Adipocyte (in vitro differentiated cells): ENCODE data around the gene DLG2.

Source experiments
- DNase-seq: peaks from one replicate; pipeline ENCODE4 v3.0.0-alpha.2; 2015; ENCODE audit warnings: low read depth
- H3K27me3 ChIP-seq: replicated peaks from 2 replicates; pipeline ENCODE4 v1.7.0; 2013; ENCODE audit warnings: mild to moderate bottlenecking, low read length, moderate library complexity; ENCODE audit not compliant: control insufficient read depth, insufficient read depth
- H3K36me3 ChIP-seq: 2 replicates; pipeline ENCODE4 v1.7.0; 2013; ENCODE audit warnings: low read length, mild to moderate bottlenecking, moderate library complexity; ENCODE audit not compliant: control insufficient read depth, insufficient read depth, severe bottlenecking
- H3K4me1 ChIP-seq: 2 replicates; pipeline ENCODE4 v1.7.0; 2013; ENCODE audit warnings: mild to moderate bottlenecking, low read length, moderate library complexity; ENCODE audit not compliant: control insufficient read depth, insufficient read depth
- H3K4me3 ChIP-seq: 2 replicates; pipeline ENCODE4 v1.7.0; 2013; ENCODE audit warnings: mild to moderate bottlenecking, low read length, moderate library complexity
- H3K9ac ChIP-seq: 2 replicates; pipeline ENCODE4 v1.7.0; 2013; ENCODE audit warnings: mild to moderate bottlenecking, low read length, moderate library complexity
- H3K9me3 ChIP-seq: 2 replicates; pipeline ENCODE4 v1.7.0; 2013; ENCODE audit warnings: mild to moderate bottlenecking, low read length, moderate library complexity; ENCODE audit not compliant: control insufficient read depth

The DLG2 gene

DNA sequence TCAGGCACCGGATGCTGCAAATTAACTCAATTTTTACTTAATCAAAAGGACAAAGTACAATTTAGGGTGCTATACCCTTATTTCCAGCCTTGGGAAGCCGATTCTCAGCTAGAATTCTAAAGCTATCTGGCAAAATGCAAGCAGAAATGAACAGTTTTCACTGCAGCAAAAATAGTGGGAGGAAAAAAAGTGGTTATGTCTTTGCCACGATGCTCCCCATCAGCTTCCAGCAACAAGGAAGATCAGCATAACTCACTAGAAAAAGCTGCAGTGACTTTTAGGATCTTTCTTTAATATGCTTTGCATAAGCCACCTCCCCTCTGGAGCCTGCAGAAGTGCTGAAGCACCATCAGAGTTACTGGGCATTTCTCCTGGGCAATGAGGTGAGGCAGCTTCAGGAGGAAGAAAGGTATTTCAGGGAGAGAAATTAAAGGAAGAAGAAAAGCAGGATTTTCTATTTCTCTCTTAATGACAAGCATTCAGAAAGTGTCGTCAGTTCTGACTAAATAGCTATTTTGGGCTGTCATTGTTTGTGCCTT lies 702.9 kb downstream of the DLG2 start:
- H3K9ac ChIP-seq, result no peak overlapping the region
- no peak overlapping the region for H3K4me3 ChIP-seq
- no peak for DNase-seq
- no peaks in the 10 kb centered on the region for H3K36me3 ChIP-seq
- H3K9me3 ChIP-seq, result peaks cover 4% of the 10 kb centered on the region
- peaks cover 11% of the 10 kb centered on the region for H3K4me1 ChIP-seq
- no peaks in the 10 kb centered on the region for H3K27me3 ChIP-seq

DNA sequence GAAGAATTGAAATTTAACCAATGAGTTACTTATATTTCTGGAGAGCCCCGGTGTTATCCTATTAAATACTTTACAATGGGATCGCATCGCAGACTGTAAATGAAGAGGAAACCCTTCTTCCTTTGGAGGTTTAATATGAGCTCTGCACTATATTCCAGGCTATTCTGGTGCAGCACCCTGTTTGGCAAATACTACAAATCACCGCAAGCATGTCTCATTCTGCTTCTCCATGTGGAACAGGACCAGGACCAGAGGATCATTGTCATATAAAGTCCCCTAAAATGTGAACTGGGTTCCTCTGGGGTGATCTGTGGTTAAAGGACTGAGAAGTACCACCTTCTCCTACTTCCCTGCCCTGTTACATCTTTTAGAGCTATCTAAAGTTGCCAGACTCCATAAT lies 703.7 kb downstream of the DLG2 start:
- DNase-seq, result no peak
- Histone ChIP-seq H3K4me3 (no peak overlapping the region), H3K9ac (no peak overlapping the region), H3K4me1 (peaks cover 11% of the 10 kb centered on the region), H3K27me3 (no peaks in the 10 kb centered on the region), H3K36me3 (no peaks in the 10 kb centered on the region), H3K9me3 (peaks cover 4% of the 10 kb centered on the region)

DNA sequence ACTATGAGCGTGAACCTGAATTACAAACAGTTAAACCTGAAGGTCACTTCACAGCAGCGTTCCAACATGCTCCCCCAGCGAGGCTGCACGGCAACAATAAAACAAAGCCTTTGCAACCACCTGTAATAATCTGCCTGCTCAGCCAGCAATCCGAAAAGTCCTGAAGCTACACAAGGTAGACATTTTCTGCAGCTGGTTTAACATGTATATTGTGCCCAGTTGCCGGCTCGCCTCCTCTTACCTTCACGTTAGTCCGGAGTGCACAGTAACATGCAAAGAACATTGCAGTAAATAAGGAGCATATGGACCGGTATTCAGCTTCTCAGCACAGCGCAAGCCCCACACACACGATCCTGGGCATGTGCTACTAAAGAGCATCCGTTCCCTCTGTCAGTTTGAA lies 704.3 kb downstream of the DLG2 start:
- peak overlapping the region; percentile 25 for H3K4me3 ChIP-seq

DNA sequence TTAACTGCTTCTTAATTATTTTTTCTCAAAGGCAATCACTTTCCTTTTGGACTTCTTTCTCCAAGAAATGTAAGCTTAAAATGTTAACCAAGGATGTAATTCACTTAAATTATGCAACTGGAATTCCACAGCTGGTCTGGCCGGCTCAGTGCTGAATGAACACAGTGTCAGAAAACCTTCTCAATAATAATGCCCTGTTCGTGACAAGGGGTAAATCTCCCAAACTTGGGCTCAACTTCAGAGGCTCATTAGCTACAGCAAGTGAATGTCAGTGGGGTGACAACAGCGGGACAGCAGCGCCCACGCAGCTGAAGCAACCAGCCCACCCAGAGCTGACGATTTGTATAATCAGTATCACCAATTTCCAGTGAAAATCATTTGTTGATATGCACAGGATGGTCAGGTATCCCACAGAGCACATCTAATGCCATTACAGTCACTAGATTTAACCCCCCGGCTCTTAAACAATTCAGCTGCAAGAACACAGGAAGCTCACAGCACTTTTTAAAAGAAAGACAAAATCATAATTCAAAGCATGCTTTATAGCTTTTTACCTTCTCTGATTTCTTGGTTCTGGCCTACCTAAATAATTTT lies 704.8 kb downstream of the DLG2 start:
- Histone ChIP-seq H3K9me3 (peaks cover 4% of the 10 kb centered on the region), H3K4me3 (peak overlapping the region; percentile 4), H3K9ac (no peak overlapping the region), H3K4me1 (peaks cover 11% of the 10 kb centered on the region), H3K27me3 (no peaks in the 10 kb centered on the region), H3K36me3 (no peaks in the 10 kb centered on the region)
- peak; percentile 57 for DNase-seq

More for the DNA sequence above, 704.3 kb downstream of the DLG2 start:
- H3K36me3 ChIP-seq, result no peaks in the 10 kb centered on the region
- DNase-seq, result no peak
- no peak overlapping the region for H3K9ac ChIP-seq
- H3K4me1 ChIP-seq, result peaks cover 11% of the 10 kb centered on the region
- H3K9me3 ChIP-seq, result peaks cover 4% of the 10 kb centered on the region
- no peaks in the 10 kb centered on the region for H3K27me3 ChIP-seq

DNA sequence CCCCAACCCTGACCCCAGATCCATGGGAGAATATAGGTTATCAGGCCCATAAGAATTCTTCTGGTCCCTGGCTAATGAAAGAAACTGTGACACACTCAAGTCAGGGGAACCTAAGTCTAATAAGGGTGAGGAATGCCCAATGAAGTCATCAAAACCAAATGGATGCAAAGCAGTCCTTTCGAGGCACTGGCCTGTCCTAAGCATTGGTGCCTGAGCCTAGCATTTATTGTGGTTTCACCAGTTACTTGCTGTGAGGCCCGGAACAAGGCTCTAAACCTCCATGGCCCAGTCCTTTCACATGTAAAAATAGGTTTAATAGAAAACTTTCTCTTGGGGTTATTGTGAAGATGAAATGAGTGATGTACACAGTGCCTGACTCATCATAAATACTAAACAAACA lies 712.6 kb downstream of the DLG2 start:
- no peak overlapping the region for H3K4me3 ChIP-seq
- no peaks in the 10 kb centered on the region for H3K27me3 ChIP-seq
- no peaks in the 10 kb centered on the region for H3K9me3 ChIP-seq
- no peak overlapping the region for H3K9ac ChIP-seq
- DNase-seq, result no peak
- no peaks in the 10 kb centered on the region for H3K4me1 ChIP-seq
- H3K36me3 ChIP-seq, result no peaks in the 10 kb centered on the region

DNA sequence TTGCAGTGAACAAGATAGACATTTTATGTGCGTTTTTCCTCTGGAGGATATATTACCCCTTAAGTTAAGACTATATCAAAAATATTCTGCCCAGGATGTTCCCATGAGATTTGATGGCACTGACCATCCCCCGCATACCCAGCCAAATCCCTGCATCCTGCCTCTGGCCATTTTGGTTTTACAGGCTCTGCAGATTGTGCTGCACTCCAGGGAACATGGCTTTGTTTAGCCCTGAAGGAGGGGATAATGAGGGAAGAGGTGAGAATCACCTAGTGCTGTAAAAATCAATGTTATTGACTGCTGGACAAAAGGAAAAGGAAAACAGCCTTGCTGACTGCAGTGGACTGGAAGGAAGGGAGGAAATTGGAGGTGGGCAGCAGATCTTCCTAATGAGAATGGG lies 717.4 kb downstream of the DLG2 start:
- Histone ChIP-seq H3K27me3 (no peaks in the 10 kb centered on the region), H3K36me3 (no peaks in the 10 kb centered on the region), H3K4me1 (peaks cover 7% of the 10 kb centered on the region), H3K4me3 (no peak overlapping the region), H3K9me3 (no peaks in the 10 kb centered on the region), H3K9ac (no peak overlapping the region)
- DNase-seq, result no peak

DNA sequence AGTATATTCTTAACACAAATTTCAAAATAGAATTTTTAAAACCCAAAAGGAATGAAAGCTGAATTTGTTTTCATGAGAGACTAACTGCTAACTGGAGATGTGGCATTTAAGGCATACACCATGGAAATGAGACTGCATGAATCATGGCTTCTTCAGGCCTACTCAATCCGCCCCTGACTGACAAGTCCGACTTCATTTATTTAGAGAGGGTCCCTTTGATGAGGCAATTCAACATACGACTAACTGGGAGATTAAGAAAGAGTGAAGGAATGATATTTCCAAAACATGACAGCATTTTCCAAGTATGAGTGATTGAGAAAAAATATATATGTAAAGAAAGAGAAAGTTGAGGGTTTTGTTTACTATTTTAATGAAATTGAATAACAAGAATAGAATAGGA lies 720.1 kb downstream of the DLG2 start:
- H3K36me3 ChIP-seq, result no peaks in the 10 kb centered on the region
- H3K9ac ChIP-seq, result no peak overlapping the region
- H3K9me3 ChIP-seq, result no peaks in the 10 kb centered on the region
- peak; percentile 82 for DNase-seq
- no peaks in the 10 kb centered on the region for H3K27me3 ChIP-seq
- H3K4me1 ChIP-seq, result peaks cover 13% of the 10 kb centered on the region
- no peak overlapping the region for H3K4me3 ChIP-seq

DNA sequence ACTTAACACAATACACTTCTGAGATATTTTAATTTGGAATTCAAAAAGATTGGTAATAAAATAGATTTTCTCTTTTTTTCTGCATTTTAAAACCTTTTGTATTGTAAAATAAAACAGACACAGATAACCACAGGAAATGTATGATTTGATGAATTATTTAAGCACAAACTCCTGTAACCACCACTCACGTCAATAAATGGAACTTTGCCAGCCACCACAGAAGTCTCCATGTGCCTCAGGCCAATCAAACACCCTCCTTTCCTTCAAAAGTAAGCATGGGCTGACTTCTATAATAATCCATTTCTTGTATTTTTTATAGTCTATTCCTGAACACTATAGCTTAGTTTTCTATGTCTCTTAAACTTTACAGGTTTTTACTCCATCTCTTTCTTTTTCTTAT lies 721.7 kb downstream of the DLG2 start:
- H3K36me3 ChIP-seq, result no peaks in the 10 kb centered on the region
- no peak overlapping the region for H3K4me3 ChIP-seq
- H3K4me1 ChIP-seq, result peaks cover 22% of the 10 kb centered on the region
- H3K9me3 ChIP-seq, result no peaks in the 10 kb centered on the region
- peak; percentile 32 for DNase-seq
- no peaks in the 10 kb centered on the region for H3K27me3 ChIP-seq
- no peak overlapping the region for H3K9ac ChIP-seq

DNA sequence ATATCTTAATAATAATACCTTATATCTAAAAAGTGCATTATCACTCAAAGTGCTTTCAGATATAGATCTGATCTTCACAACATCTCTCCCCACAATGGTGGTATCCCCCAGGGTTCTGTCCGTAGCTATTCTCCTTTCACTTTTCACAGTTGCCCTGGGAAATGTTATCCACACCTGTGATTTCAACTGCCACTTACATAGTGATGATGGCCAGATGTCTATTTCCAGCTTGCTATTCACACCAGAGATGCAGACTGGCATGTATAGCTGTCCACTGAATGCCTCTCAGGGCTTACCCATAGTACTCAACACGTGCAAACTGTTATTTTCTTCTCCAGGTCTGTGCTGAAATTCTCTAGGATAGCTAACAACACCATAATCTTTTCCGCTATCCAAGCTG lies 724.7 kb downstream of the DLG2 start:
- H3K9ac ChIP-seq, result no peak overlapping the region
- peaks cover 37% of the 10 kb centered on the region for H3K4me1 ChIP-seq
- DNase-seq, result no peak
- no peaks in the 10 kb centered on the region for H3K27me3 ChIP-seq
- H3K36me3 ChIP-seq, result no peaks in the 10 kb centered on the region
- H3K4me3 ChIP-seq, result no peak overlapping the region
- H3K9me3 ChIP-seq, result no peaks in the 10 kb centered on the region

DNA sequence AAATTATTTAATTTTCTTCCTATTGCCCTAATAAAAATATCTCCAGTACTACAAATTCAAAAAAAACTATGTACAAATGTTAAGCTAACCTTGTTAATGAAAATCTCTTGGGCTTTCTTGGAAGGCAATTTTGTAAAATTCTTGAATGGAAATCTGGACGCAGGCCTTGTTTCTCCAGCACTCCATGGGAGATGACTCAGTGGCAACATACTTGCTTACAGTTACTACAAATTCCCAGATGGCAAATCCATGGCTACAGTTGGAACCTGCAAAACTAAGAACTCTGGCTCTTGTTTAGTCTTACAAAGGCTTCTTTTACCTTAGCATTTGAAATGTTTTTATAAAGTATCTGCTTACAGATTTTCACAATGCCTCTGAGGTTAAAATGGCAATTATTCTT lies 725.2 kb downstream of the DLG2 start:
- H3K4me3 ChIP-seq, result no peak overlapping the region
- H3K9me3 ChIP-seq, result no peaks in the 10 kb centered on the region
- peaks cover 37% of the 10 kb centered on the region for H3K4me1 ChIP-seq
- no peak overlapping the region for H3K9ac ChIP-seq
- H3K27me3 ChIP-seq, result no peaks in the 10 kb centered on the region
- peak; percentile 82 for DNase-seq
- H3K36me3 ChIP-seq, result no peaks in the 10 kb centered on the region

DNA sequence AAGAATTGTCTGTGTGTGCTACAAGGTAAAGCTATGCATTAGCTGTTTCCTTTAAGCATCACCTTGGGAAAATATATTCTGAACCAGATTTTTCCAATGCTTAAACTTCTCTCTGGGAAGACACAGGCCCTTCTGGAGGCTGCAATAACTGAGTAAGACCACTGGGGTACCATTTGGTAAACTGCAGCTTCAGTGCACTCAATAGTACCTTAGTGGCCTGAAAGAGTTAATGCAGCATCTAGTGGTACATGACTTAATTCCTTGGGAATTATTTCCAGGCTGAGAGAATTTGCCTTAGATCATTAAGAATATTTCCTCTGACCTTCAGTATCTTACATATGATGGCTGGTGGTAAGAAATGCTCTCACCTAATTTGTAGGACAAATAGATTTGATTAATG lies 727.4 kb downstream of the DLG2 start:
- no peaks in the 10 kb centered on the region for H3K36me3 ChIP-seq
- no peaks in the 10 kb centered on the region for H3K9me3 ChIP-seq
- H3K9ac ChIP-seq, result no peak overlapping the region
- H3K4me1 ChIP-seq, result peaks cover 31% of the 10 kb centered on the region
- H3K27me3 ChIP-seq, result no peaks in the 10 kb centered on the region
- DNase-seq, result no peak
- no peak overlapping the region for H3K4me3 ChIP-seq

DNA sequence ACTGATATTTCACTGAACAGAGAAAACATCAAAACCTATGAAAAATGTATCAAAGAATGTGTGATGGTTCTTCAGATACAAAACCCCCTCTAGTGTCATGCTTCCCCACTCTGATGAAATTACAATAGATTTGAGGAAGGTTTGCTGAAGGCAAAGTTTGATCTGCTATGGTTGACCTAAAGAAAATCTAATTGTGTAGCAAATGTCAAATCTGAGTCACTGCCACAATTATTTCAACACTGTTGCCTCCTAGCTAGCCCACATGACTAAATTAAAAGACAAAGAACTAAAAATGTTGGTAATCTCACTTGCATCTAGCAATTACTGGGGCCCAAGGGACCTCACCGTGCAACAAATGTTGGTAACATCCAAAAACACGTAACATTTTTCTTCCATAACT lies 728.0 kb downstream of the DLG2 start:
- peak; percentile 51 for DNase-seq
- no peaks in the 10 kb centered on the region for H3K27me3 ChIP-seq
- no peaks in the 10 kb centered on the region for H3K9me3 ChIP-seq
- no peak overlapping the region for H3K9ac ChIP-seq
- H3K4me3 ChIP-seq, result peak overlapping the region; percentile 13
- H3K36me3 ChIP-seq, result no peaks in the 10 kb centered on the region
- peaks cover 31% of the 10 kb centered on the region for H3K4me1 ChIP-seq
